Neural progenitor cell (in vitro differentiated cells): ENCODE results near the gene LRRC7. TPM values are rescaled to one million over a fixed set of nuclear protein-coding genes. Genes with fewer than 3 reads are reported as not detected.

Experiments
- DNase-seq: peaks from one replicate; pipeline ENCODE4 v3.0.0-alpha.2; 2016; ENCODE audit warnings: low spot score
- H2AFZ ChIP-seq: fragments of 200-600 bp; sonication (generic); replicated peaks from 2 replicates; pipeline ENCODE4 v1.6.1; 2016; ENCODE audit warnings: antibody characterized with exemption
- H3F3A ChIP-seq: fragments of 200-600 bp; sonication (generic); 2 replicates; pipeline ENCODE4 v1.6.1; 2016; ENCODE audit warnings: antibody characterized with exemption, low read depth
- H3K27ac ChIP-seq: fragments of 200-600 bp; sonication (generic); 2 replicates; pipeline ENCODE4 v1.5.1; 2016; ENCODE audit warnings: mild to moderate bottlenecking
- H3K27me3 ChIP-seq: fragments of 200-600 bp; sonication (generic); 2 replicates; pipeline ENCODE4 v1.6.1; 2016; ENCODE audit warnings: mild to moderate bottlenecking, moderate library complexity
- H3K36me3 ChIP-seq: fragments of 200-600 bp; sonication (generic); 2 replicates; pipeline ENCODE4 v1.5.1; 2016
- H3K4me1 ChIP-seq: fragments of 200-600 bp; sonication (generic); 2 replicates; pipeline ENCODE4 v1.6.1; 2016; ENCODE audit warnings: mixed run types
- H3K4me2 ChIP-seq: fragments of 200-600 bp; sonication (generic); 2 replicates; pipeline ENCODE4 v1.6.1; 2016
- H3K4me3 ChIP-seq: fragments of 200-600 bp; sonication (generic); 2 replicates; pipeline ENCODE4 v1.5.1; 2016
- H3K79me2 ChIP-seq: fragments of 200-600 bp; sonication (generic); 2 replicates; pipeline ENCODE4 v1.6.1; 2016; ENCODE audit warnings: low read depth
- H3K9ac ChIP-seq: fragments of 200-600 bp; sonication (generic); 2 replicates; pipeline ENCODE4 v1.6.1; 2016
- H3K9me3 ChIP-seq: fragments of 200-600 bp; sonication (generic); 2 replicates; pipeline ENCODE4 v1.5.1; 2016; ENCODE audit warnings: low read depth
- H4K20me1 ChIP-seq: fragments of 200-600 bp; sonication (generic); 2 replicates; pipeline ENCODE4 v1.6.1; 2016; ENCODE audit warnings: low read depth
- H3K27ac Mint-ChIP-seq: 3 replicates; pipeline ENCODE4 v1.8.0; 2021; ENCODE audit warnings: mixed read lengths
- H3K27me3 Mint-ChIP-seq: 2 replicates; pipeline ENCODE4 v1.8.0; 2022; ENCODE audit warnings: low read depth, mild to moderate bottlenecking, inconsistent platforms, moderate library complexity, mixed read lengths; ENCODE audit not compliant: insufficient read depth
- H3K36me3 Mint-ChIP-seq: 3 replicates; pipeline ENCODE4 v1.8.0; 2021; ENCODE audit warnings: mixed read lengths
- H3K4me1 Mint-ChIP-seq: 3 replicates; pipeline ENCODE4 v1.8.0; 2021; ENCODE audit warnings: mixed read lengths
- H3K4me3 Mint-ChIP-seq: 3 replicates; pipeline ENCODE4 v1.8.0; 2021; ENCODE audit warnings: mild to moderate bottlenecking, moderate library complexity, mixed read lengths
- H3K9me3 Mint-ChIP-seq: 3 replicates; pipeline ENCODE4 v1.8.0; 2020; ENCODE audit warnings: mixed read lengths
- EZH2 ChIP-seq: fragments of 200-600 bp; sonication (generic); IDR thresholded peaks from 2 replicates; pipeline ENCODE4 v1.6.1; 2017; ENCODE audit warnings: antibody characterized with exemption, mild to moderate bottlenecking, moderate library complexity
- EZH2phosphoT487 ChIP-seq: fragments of 200-600 bp; sonication (generic); IDR thresholded peaks from 2 replicates; pipeline ENCODE4 v1.6.1; 2017; ENCODE audit warnings: antibody characterized with exemption
- total RNA-seq: library from RNA; depleted of rRNA; stranded (reverse); fragments of >200 nt; gene quantifications from 2 replicates; pipeline ENCODE4 v1.2.3, GENCODE V29; 2015; ENCODE audit warnings: low replicate concordance
- TF ChIP-seq, protein P1 (sequence below): fragments of 200-600 bp; sonication (generic); IDR thresholded peaks from 2 replicates; pipeline ENCODE4 v1.5.1; 2017; ENCODE audit warnings: antibody characterized with exemption, mild to moderate bottlenecking

Gene LRRC7
- total RNA-seq, 1 donor from 2014 or later, result not detected

DNA sequence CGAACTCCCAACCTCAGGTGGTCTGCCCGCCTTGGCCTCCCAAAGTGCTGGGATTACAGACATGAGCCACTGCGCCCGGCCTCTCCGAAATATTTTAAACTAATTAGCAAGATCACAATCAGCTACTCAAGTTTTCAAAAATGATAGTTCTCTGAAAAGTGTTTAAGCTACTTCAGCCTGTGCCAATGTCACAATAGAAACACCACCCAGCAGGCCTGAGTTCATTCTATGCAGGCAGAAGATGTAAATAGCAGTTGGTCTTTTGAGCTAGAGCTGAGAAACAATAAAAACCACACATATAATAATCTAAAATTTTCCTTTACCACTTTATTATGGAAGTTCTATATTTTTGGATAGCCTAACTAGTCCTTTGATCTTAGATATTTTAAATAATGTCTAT, 541.5 kb downstream of the LRRC7 start:
- Histone ChIP-seq H3K79me2 (no peaks in the 10 kb centered on the region), H2AFZ (no peak overlapping the region), H3K36me3 (no peaks in the 10 kb centered on the region), H3K4me3 (no peak overlapping the region), H3K4me2 (no peak overlapping the region), H3K27me3 (no peaks in the 10 kb centered on the region), H3K9me3 (no peaks in the 10 kb centered on the region), H3F3A (no peaks in the 10 kb centered on the region), H4K20me1 (no peaks in the 10 kb centered on the region), H3K27ac (no peak overlapping the region), H3K4me1 (no peaks in the 10 kb centered on the region), H3K9ac (no peak overlapping the region)
- H3K36me3 Mint-ChIP-seq, result no peaks in the 10 kb centered on the region
- H3K4me1 Mint-ChIP-seq, result no peaks in the 10 kb centered on the region
- H3K27me3 Mint-ChIP-seq, result no peaks in the 10 kb centered on the region
- no peak overlapping the region for H3K4me3 Mint-ChIP-seq
- H3K9me3 Mint-ChIP-seq, result no peaks in the 10 kb centered on the region
- DNase-seq, result no peak
- TF ChIP-seq, protein P1, sequence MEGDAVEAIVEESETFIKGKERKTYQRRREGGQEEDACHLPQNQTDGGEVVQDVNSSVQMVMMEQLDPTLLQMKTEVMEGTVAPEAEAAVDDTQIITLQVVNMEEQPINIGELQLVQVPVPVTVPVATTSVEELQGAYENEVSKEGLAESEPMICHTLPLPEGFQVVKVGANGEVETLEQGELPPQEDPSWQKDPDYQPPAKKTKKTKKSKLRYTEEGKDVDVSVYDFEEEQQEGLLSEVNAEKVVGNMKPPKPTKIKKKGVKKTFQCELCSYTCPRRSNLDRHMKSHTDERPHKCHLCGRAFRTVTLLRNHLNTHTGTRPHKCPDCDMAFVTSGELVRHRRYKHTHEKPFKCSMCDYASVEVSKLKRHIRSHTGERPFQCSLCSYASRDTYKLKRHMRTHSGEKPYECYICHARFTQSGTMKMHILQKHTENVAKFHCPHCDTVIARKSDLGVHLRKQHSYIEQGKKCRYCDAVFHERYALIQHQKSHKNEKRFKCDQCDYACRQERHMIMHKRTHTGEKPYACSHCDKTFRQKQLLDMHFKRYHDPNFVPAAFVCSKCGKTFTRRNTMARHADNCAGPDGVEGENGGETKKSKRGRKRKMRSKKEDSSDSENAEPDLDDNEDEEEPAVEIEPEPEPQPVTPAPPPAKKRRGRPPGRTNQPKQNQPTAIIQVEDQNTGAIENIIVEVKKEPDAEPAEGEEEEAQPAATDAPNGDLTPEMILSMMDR, result no peak
- no peak overlapping the region for H3K27ac Mint-ChIP-seq

DNA sequence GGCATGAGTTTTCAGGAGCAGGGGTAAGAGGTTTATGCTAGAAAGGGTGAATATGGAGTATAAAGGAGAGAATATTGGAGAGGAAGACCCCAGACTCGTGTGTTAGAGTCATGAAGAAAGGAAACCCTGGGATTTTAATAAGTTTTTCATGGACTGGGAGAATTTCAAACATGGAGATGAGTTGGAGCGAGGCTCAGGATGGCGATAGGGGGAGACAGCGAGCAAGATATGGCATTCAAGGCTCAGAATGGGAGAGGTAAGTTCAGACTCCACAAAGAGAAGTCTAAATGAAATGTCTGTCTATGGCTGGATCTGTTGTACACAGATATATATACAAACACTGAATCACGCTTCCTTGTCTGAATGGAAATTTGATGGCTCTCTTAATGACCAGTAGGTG, 545.1 kb downstream of the LRRC7 start:
- no peaks in the 10 kb centered on the region for H3K4me1 Mint-ChIP-seq
- H3K79me2 ChIP-seq, result no peaks in the 10 kb centered on the region
- H2AFZ ChIP-seq, result no peak overlapping the region
- H3K27me3 ChIP-seq, result no peaks in the 10 kb centered on the region
- H3K4me3 Mint-ChIP-seq, result no peak overlapping the region
- H3K27ac Mint-ChIP-seq, result no peak overlapping the region
- H3K27me3 Mint-ChIP-seq, result peaks cover under 1% of the 10 kb centered on the region
- H3K36me3 ChIP-seq, result no peaks in the 10 kb centered on the region
- no peaks in the 10 kb centered on the region for H4K20me1 ChIP-seq
- H3K9ac ChIP-seq, result no peak overlapping the region
- H3K9me3 Mint-ChIP-seq, result no peaks in the 10 kb centered on the region
- no peak overlapping the region for H3K27ac ChIP-seq
- H3F3A ChIP-seq, result no peaks in the 10 kb centered on the region
- no peak for DNase-seq
- H3K4me2 ChIP-seq, result no peak overlapping the region
- H3K9me3 ChIP-seq, result no peaks in the 10 kb centered on the region
- H3K4me3 ChIP-seq, result no peak overlapping the region
- TF ChIP-seq, protein P1, result peak; percentile 38
- no peak for TF ChIP-seq EZH2
- H3K36me3 Mint-ChIP-seq, result no peaks in the 10 kb centered on the region
- no peaks in the 10 kb centered on the region for H3K4me1 ChIP-seq

DNA sequence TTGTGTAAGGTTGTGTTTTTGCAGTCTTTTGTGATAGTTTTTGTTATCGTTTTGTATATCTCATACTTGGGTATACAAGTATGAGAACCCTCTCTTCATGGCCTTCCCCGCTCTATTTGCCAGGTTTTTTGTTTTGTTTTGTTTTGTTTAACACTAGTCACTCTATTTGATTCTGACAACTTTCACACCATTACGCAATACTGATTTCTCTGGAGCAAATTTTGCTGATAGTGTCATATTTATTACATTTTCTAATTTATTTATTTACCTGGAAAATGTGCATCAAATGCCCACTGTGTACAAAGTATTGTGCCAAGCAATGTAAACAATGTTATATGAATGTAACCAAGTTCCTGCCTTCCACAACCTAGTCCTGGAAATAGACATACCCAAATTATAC, 547.6 kb downstream of the LRRC7 start:
- Histone ChIP-seq H3K27ac (no peak overlapping the region), H3K27me3 (no peaks in the 10 kb centered on the region), H3K36me3 (no peaks in the 10 kb centered on the region), H3K79me2 (no peaks in the 10 kb centered on the region), H3K9me3 (no peaks in the 10 kb centered on the region), H2AFZ (no peak overlapping the region), H4K20me1 (no peaks in the 10 kb centered on the region), H3K4me2 (no peak overlapping the region), H3K9ac (no peak overlapping the region), H3K4me3 (no peak overlapping the region), H3K4me1 (peaks cover 7% of the 10 kb centered on the region), H3F3A (no peaks in the 10 kb centered on the region)
- Mint-ChIP-seq H3K36me3 (no peaks in the 10 kb centered on the region), H3K27me3 (peaks cover 3% of the 10 kb centered on the region), H3K4me1 (no peaks in the 10 kb centered on the region), H3K9me3 (no peaks in the 10 kb centered on the region), H3K27ac (no peak overlapping the region), H3K4me3 (no peak overlapping the region)
- DNase-seq, result no peak
- TF ChIP-seq, protein P1, result no peak
- no peak for TF ChIP-seq EZH2
- no peak for TF ChIP-seq EZH2phosphoT487

DNA sequence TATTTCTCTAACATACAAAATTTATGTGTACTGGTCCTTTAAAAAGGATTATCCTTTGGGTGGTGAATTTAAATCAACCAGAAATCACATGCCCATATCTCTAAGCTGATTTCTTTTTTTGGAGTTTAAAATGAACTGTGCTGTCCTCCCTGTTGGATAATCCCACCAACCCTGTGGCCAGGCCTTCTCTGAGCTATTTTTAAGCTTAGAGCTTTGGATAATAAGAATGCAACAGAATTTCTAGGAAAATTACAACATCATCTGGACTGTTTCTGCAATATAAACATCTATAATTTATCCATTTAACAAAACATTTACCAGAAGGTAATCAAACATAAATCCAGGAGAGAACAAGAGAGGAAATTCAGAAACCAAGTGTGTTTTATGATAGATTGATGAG, 549.3 kb downstream of the LRRC7 start:
- H3K4me3 Mint-ChIP-seq, result no peak overlapping the region
- TF ChIP-seq EZH2, result no peak
- TF ChIP-seq, protein P1, result no peak
- no peak for TF ChIP-seq EZH2phosphoT487
- no peak overlapping the region for H3K27ac ChIP-seq

More for the DNA sequence above, 549.3 kb downstream of the LRRC7 start:
- Histone ChIP-seq H2AFZ (no peak overlapping the region), H3F3A (no peaks in the 10 kb centered on the region), H3K4me2 (no peak overlapping the region), H3K9me3 (no peaks in the 10 kb centered on the region), H3K4me3 (no peak overlapping the region), H3K79me2 (no peaks in the 10 kb centered on the region), H3K9ac (no peak overlapping the region), H3K36me3 (no peaks in the 10 kb centered on the region), H3K27me3 (no peaks in the 10 kb centered on the region), H3K4me1 (peaks cover 7% of the 10 kb centered on the region), H4K20me1 (no peaks in the 10 kb centered on the region)
- DNase-seq, result no peak
- Mint-ChIP-seq H3K4me1 (no peaks in the 10 kb centered on the region), H3K9me3 (no peaks in the 10 kb centered on the region), H3K27me3 (peaks cover 3% of the 10 kb centered on the region), H3K27ac (no peak overlapping the region), H3K36me3 (no peaks in the 10 kb centered on the region)
